NCI-H187 treated with DMSO at 0.1 percent for 48 hours (cell line): ENCODE results near the gene MCUB.

Source experiments
- DNase-seq: peaks from one replicate; lab custom pipeline; 2025; lab: John Stamatoyannopoulos, UW

MCUB gene

GRCh38 chr4:109729718-109730618 lies 169.9 kb downstream of the MCUB start, which contains the start of gene PLA2G12A:
PLA2G12A (minus strand) TSS chr4:109730070; CDS start chr4:109729809, 261 bp downstream.
- no peak for DNase-seq

GRCh38 chr4:109730619-109731545 lies 170.8 kb downstream of the MCUB start:
- DNase-seq: no peak

GRCh38 chr4:109733728-109734127 lies 173.7 kb downstream of the MCUB start:
- DNase-seq: no peak

GRCh38 chr4:109735566-109736365 lies 175.7 kb downstream of the MCUB start:
- DNase-seq: no peak
